ENCODE data around the gene GAREM2.

GRCh38 chr2:26195040-26195984 is 22.4 kb downstream of the GAREM2 start:
- TF ChIP-seq POLR2A (IDR thresholded peaks at IDR 0.05) (no peak), CTCF (IDR thresholded peaks at IDR 0.05 in 8 of 11, conservative IDR thresholded peaks at IDR 0.05 in 3 of 11) (no peak)
